RCC 7860 (cell line): ENCODE measurements around the gene MYBPH.

Source experiments
- DNase-seq: peaks from one replicate; pipeline ENCODE4 v3.0.0-alpha.2; 2015; ENCODE audit warnings: low spot score
- FAIRE-seq: peaks from 2 replicates; lab custom pipeline; 2012; peaks lifted over from hg19 to GRCh38; lab: Jason Lieb, UNC

The MYBPH gene

DNA sequence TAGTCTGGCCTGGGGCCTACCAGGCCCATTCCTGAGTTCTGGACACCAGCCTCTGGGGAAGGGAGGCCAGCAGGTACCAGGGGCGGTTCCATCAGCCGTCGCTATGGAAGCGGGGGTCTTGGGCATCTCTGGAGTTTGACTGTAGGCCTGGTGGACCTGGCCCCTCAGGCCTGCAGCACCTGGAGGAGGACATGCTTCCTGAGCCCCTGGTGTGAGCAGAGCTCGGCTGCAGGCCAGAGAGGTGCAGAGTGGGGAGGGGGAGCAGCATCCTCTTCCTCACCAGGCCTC is 7.8 kb downstream of the MYBPH start:
- DNase-seq = no peak
- no peak for FAIRE-seq

DNA sequence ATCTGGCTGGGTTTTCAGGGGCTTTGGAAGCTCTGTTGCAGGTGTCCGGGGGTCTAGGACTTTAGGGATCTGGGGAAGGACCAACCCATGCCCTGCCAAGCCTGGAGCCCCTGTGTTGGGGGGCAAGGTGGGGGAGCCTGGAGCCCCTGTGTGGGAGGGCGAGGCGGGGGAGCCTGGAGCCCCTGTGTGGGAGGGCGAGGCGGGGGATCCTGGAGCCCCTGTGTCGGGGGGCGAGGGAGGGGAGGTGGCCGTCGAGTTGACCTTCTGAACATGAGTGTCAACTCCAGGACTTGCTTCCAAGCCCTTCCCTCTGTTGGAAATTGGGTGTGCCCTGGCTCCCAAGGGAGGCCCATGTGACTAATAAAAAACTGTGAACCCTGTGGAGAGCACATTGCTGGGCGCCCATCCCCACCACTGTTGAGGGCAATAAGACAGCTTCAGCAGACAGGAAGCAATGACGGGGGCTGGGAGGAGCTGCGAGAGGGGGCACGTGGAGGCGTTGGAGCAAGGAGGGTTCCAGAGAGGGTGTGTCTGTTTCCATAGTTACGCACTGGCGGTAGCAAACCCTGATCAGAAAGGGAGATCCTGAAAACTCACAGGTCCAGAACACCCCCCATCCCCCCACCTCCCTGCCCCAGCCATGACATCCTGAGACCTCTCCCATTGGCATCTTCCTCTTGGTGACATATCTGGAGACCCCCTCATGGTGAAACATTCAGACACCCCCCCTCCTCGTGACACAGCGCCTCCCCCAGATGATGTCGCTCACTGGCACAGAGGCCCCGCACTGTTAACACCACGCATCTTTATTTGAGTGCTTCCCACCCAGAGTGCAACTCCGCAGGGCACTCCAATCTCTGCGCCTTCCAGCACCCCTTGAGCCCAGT is 8.4 kb downstream of the MYBPH start:
- DNase-seq = peak; percentile 3
- FAIRE-seq = no peak

DNA sequence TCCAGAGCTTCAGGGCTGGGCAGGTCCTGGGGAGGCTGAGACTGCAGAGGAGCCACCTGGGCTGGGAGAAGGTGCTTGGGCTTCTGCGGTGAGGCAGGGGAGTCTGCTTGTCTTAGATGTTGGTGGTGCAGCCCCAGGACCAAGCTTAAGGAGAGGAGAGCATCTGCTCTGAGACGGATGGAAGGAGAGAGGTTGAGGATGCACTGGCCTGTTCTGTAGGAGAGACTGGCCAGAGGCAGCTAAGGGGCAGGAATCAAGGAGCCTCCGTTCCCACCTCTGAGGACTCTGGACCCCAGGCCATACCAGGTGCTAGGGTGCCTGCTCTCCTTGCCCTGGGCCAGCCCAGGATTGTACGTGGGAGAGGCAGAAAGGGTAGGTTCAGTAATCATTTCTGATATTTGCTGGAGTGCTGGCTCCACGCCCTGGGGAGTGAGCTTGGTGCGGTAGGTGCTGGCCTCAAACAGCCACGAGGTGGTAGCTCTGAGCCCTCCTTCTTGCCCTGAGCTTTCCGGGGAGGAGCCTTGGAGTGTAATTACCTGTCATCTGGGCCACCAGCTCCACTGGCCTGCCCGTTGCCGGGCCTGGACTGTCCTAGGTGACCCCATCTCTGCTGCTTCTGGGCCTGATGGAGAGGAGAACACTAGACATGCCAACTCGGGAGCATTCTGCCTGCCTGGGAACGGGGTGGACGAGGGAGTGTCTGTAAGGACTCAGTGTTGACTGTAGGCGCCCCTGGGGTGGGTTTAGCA is 9.3 kb downstream of the MYBPH start:
- DNase-seq (no peak), FAIRE-seq (no peak)

DNA sequence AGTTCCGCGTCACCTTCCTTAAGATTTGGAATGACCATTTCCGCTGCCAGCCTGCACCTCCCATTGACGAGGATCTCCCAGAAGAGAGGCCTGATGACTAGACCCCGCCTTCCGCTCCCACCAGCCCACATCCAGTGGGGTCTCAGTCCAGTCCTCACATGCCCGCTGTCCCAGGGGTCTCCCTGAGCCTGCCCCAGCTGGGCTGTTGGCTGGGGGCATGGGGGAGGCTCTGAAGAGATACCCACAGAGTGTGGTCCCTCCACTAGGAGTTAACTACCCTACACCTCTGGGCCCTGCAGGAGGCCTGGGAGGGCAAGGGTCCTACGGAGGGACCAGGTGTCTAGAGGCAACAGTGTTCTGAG is 9.8 kb downstream of the MYBPH start:
- DNase-seq (no peak), FAIRE-seq (no peak)

DNA sequence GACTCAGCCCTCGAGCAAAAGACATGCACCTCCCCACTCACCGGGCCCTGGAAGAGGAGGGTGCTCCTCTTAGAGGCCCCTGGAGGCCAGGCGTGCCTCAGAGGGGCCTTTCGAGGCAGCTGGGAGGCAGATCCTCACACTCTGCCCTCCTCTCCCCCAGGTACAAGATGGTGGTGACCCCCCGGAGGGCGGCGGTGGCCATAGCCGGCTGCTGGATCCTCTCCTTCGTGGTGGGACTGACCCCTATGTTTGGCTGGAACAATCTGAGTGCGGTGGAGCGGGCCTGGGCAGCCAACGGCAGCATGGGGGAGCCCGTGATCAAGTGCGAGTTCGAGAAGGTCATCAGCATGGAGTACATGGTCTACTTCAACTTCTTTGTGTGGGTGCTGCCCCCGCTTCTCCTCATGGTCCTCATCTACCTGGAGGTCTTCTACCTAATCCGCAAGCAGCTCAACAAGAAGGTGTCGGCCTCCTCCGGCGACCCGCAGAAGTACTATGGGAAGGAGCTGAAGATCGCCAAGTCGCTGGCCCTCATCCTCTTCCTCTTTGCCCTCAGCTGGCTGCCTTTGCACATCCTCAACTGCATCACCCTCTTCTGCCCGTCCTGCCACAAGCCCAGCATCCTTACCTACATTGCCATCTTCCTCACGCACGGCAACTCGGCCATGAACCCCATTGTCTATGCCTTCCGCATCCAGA is 10.4 kb downstream of the MYBPH start:
- FAIRE-seq (no peak), DNase-seq (no peak)

DNA sequence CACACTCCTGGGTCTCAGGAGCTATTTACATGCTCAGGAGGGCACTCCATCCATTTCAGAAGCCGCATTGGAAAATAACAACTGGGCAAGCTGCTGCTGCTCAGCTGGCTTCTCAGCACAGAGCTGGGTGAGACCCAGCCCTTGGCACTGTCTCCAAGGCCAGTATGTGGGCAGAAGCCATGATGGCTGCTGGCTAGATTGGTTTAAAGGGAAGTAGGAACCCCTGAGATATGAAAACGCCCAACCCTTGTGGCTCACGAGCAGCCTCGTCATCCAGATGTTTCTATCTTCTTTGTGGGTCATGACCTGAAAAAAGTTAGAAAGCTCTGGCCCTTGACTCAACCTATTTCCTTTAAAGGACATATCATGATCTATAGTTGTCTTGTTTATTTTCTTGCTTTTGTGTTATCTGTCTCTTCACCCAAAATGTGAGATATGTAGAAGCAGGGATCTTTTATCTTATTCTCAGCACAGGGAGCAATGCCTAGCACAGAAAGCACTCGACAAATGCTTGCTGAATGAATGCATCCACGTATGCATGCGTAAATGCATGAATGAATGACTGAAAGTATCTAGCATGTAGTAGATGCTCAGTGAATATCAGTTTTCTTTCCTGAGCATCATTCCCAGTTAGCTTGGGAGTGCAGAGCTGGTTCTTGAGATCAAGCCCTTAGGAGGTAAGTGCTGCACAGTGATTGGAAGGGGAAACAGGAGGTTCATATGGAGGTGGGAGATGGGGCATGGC is 11.6 kb downstream of the MYBPH start:
- FAIRE-seq (no peak), DNase-seq (no peak)

DNA sequence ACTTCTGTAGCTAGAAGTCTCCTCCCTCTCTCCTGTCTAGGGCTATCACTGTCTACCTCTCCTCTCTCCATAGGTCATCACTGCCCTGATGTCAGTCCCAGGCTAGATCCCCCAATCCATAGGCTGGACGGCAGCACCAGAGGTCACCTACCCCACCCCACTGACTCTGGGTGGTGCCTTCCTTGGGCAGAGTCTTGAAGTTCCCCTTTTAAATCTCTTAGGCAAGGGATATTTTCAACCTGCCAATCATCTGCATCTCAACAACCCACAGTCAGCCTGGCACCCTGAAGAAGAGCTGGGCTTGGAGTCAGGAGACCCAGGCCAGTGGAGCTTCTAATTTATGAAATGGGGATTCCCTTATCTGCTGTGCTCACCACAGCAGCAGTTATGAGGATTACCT is 13.2 kb downstream of the MYBPH start:
- FAIRE-seq (no peak), DNase-seq (no peak)

DNA sequence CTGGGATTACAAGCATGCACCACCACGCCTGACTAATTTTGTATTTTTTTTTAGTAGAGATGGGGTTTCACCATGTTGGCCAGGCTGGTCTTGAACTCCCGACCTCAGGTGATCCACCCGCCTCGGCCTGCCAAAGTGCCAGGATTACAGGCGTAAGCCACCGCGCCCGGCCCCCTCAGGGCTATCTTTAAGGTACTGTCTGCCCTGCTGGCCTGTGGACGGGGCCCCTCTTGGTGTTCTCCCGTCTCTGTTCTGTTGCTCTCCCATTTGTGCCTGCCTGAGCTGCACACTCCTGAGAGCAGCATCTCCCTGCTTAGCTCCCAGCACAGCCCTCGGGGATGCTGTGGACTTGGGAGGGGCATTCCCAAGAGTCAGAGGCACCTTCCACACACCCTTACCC is 13.9 kb downstream of the MYBPH start:
- no peak for FAIRE-seq

DNA sequence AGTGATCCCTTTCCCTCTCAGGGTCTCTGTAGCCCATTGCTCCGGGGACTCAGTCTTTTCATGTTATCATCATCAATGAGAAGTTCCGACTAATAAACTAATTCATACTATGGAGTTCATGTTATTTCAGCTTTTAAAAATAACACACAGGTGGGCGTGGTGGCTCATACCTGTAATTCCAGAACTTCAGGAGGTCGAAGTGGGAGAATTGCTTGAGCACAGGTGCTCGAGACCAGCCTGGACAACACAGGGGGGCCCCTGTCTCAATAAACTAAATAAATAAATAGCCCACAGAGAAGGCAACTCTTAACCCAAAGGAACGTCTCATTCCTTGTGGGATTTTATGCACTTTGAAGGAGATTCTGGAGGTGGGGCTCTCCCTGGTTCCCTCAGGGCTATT is 14.5 kb downstream of the MYBPH start:
- DNase-seq (no peak), FAIRE-seq (no peak)

More for the DNA sequence above, 13.9 kb downstream of the MYBPH start:
- no peak for DNase-seq

DNA sequence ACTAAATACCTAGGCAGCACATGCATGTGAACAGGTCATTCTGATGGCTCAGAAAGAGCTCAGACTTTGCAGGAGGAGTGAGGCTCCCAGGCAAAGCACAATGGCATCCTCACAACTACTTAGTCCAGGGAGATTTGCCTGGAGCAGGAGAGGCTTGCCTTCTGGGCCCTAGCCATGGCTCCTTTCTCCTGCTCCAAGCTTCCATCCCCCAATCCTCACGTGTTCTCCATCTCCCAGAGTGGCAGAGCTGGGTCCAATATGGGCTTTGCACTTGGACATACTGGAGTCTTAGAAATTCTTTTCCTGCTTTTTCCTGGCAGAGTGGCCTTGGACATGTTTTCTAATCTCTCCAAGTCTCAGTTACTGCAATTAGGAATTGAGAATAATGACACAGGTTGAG is 15.8 kb downstream of the MYBPH start:
- DNase-seq = no peak
- FAIRE-seq = no peak

DNA sequence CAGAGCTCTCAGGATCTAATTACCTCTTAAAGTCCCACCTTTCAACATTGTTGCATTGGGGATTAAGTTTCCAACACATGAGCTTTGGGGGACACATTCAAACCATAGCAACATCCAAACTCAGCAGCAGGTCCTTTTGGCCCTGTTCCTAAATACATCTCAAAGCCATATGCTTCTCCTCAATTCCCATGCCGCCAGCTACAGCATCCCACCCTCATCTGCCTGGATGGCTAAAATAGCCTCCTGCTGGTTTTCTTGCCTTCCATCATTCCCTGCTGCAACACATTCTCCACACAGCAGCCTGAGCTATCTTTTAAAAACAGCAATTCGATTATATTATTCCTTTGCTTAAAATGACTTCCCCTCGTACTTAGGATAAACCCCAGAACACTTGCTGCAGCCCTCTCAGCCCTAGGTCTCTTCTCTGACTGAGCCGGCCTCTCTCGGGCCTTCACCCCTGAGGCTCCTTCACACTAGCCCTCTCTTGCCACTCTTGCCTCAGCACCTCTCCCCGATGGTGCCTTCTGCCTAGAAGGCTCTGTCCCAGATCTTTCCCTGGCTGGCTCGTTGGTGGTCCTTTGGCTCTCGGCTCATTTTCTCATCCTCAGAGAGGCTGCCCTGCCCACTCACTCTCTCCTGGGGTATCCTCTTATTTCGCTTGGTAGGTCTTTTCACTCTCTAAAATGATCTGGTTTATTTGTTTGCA is 16.5 kb downstream of the MYBPH start:
- FAIRE-seq = no peak
- DNase-seq = no peak

DNA sequence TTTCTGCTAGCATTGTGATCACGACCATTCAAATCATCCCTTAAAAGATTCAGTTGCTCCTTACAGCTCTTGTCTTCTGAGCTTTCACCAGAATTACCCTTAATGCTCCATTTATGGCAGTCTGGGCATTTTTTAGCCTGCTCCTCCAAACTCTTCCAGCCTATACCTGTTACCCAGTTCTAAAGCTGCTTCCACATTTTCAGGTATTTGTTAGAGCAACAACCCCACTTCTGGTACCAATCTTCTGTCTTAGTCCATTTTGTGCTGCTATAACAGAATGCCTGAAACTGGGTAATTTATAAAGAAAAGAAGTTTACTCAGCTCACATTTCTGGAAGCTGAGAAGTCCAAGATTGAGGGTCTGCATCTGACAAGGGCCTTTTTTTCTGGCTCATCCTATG is 17.2 kb downstream of the MYBPH start:
- DNase-seq (no peak), FAIRE-seq (no peak)

DNA sequence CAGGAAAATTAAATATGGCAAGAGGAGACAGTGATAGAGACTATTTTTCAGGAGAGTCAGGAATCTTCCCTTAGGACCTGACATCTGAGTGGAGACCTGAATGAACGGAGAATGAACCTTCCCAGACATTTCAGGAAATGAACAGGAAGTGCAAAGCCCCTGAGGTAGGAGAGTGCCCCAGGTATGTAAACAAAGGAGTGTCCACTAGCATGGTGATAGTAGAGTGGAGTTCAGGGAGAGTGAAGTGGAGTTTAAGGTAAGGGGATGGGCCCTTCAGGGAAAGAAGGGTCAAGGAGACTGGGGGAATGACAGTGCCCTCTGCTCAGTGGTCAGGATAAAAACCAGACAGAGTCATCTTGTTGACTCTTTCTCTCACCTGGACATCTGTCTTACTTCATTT is 19.3 kb downstream of the MYBPH start:
- FAIRE-seq = no peak
- DNase-seq = no peak

DNA sequence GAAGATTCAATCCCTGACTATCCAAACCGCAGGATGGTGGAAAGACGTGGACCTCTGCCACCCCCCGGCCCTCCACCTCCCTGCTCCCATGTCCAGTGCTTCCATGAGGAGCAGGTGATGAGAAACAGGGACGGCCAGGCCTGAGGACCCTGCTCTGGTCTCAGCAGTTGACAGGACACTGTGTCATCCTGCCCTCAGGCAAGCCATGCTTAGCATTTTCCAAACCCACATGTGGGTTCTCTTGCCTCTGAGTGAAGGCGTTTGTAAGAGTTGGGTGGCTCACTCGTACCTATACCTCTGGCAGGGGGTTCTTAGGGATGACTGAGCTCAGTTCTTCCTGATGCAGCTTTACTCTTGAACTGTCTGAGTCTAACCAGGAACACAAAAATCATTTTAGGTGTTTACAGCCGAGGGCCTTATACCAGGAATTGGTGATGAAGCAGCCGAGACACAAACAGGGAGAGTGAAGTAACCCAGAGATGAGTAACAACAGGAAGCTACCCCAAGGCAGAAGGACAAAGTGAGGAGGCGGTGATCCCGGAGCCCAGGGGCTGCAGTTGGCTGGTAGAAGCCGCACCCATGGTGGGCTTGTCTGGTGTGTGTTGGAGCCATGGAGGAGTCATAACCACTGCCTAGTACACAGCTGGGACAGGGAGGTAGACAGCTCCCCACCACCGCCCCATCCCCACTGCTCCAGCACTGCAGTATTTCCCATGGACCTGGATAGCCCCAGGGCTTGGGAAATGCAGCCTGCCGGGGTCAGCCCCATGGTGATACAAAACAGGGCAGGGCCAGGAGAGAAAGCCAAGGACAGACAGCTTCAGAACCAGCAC is 21.4 kb downstream of the MYBPH start:
- DNase-seq = peak; percentile 82
- no peak for FAIRE-seq

DNA sequence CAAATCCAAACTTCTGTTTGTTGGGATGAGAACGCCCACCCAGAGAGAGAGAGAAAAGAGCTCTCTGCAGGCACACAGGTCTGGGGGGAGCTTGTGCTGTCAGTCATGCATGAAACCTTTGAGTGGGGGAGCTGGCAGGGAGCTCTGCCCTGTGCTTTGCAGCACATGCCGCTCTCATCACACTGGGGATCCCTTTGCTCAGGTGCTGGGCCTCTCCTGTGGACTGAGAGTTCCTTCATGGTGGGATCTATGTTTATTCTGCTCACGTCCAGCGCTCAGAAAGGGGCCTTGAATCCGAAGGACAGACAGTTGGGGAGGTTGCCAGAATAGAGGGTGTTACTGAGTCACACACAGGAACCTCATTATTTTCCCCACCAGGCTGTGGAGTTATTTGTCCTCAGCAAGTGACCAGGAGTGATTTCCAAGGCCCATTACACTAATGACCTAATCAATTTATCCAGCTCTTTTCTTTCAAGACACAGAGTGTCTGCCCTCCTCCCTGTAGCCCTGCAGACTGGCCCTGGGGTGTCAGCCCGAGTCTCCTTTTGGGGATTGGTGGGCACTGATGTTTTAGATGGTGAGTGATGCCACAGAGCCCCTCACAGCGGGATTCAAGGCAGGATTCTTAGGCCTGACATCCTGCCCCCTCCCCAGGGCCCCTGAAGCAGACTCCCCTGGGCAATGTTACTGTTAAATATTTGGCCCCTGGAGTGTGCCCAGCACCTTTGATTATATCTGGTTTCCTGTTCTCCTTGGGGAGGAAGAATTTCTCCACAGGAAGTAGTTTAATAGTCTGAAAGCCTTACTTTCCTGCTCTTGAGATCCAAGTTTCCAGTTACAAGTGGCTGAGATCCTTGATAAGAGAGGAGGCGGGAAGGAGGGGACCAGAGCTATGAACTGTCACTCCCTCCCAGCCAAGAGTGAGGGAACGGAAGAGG is 22.3 kb downstream of the MYBPH start:
- peak; percentile 75 for DNase-seq
- FAIRE-seq = peak; percentile 93

DNA sequence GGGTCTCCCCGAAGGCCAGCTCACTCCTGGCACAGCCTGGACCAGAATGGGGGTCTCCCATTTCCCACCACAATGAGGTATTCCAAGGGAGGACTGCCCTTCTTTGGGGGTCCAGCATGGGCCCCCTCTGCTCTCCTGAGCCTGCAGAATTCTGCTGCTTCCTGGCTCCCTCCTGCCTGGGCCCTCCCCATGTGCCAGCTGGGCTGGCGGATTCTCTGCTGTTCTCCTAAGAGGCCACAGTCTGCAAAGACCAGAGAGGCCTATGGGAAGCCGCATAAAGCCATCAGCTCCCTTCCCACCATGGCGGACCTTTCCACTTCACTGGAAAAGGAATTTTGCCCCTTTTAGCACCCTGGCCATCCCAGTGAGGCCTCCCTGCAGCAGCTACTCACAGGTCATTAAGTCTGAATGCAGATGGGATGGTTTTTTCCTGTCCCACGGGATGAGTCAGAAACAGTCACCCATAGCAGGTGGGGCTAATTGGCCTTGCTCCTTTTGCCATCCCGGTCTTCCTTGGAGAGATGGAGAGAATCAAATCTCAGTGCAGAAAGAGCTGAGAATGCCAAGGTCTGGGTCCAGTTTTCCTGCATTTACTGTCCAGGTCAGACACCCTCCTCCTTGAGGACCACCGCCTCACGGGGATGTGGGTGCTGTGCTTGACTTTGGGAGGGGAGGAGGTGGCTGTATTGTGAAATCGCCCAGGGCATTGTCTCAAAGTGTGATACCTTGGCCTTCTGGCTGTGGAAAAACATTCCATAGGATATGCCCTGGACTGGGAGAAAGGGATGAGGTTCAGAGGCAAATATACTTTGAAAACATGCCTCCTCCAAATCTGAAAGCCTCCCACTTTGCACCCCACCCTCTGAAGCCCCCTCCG is 23.2 kb downstream of the MYBPH start:
- peak; percentile 98 for FAIRE-seq
- peak; percentile 98 for DNase-seq

DNA sequence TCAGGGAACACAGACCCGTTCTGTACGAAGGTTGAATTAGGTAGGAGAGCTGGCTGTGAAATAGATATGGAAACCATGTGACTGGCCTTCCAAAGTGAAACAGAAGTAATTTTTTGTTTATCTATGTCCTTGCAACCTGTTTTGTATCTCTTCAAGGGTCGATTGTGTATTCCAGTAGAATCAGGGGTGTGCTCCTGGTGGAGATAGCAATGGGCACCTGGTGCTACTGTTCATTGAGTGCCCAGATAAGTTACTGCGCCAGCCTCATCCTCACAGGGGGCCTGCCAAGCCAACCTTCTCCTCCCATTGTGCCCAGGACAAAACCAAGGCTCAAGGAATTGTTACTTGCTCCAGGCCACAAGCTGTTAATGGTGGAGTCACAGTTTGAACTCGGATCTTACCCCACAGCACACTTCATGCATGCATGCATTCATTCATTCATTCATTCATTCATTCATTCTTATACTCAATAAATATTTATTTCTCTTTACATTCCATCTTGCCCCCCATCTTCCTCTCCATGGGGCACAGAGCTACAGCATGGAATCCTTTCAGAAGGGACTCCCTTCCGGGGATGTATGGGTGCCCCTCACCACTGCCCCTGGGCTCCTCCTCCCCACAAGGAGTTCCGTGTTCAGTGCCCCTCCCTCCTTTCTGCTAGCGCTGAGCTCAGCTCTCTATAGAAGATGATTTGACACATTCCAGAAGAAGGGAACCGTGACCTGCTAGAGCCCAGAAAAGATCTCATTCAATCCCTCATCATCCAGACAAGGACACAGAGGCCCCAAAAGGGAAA is 24.1 kb downstream of the MYBPH start:
- FAIRE-seq (no peak), DNase-seq (peak; percentile 91)
